ENCODE measurements around the gene ATP11A.

GRCh38 chr13:112890316-112891145 is 200.7 kb downstream of the ATP11A start:
- no peak for TF ChIP-seq CTCF (IDR thresholded peaks at IDR 0.05)
- no peak for TF ChIP-seq POLR2A (IDR thresholded peaks at IDR 0.05)

Measured in thyroid gland (tissue), 4 donors.